Measurements from ENCODE around the gene POGLUT2.

The POGLUT2 gene
- total RNA-seq, result 1.3 reads per million

DNA sequence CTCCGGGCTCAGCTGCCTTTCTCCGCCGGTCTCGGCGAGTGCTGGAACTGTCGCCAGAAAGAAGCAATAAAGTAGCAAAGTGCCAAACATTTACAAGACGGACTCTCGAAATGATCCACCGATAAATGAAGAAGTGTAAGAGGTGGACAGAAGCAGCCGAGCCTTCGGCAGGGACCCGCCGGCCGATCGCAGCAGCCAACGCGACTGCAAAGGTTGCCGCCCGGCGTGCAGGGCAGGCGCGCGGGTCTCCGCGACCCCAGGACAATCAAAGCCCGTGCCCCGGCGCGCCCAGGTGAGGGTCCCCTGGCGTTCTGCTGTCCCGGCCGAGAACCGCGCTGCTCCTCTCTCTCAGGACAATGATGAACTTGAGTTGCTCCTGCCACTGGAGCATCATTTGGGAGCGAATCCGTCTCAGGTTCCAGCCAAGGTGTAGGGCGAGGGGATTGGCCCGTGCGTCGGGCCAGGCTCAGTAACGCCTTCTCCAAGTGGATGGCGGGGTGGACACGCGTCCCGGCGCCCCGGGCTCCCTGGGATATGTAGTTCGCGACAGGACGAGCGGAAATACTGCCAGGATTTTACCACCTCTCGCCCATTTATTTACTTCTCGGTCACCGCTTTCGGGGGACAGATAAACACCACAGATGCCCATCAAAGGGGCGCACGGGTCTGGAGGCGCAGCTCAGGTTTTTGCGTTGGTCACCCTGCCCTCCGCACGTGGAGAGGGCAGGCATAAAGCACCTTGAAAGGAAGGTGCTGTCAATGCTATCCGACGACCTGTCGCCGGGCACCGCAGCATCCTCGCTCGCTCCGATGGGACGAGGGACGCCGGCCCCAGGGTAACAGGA is at the start of gene POGLUT2, which contains the start of gene BIVM:
TSS of gene POGLUT2 (minus strand) at position 396 of the 845 bp plus-strand sequence. CDS start at position 90, 306 bp downstream.
TSS of gene BIVM (plus strand) at position 539 of the 845 bp plus-strand sequence. CDS start 8,149 bp downstream, outside the sequence.
- peak; percentile 76 for DNase-seq

DNA sequence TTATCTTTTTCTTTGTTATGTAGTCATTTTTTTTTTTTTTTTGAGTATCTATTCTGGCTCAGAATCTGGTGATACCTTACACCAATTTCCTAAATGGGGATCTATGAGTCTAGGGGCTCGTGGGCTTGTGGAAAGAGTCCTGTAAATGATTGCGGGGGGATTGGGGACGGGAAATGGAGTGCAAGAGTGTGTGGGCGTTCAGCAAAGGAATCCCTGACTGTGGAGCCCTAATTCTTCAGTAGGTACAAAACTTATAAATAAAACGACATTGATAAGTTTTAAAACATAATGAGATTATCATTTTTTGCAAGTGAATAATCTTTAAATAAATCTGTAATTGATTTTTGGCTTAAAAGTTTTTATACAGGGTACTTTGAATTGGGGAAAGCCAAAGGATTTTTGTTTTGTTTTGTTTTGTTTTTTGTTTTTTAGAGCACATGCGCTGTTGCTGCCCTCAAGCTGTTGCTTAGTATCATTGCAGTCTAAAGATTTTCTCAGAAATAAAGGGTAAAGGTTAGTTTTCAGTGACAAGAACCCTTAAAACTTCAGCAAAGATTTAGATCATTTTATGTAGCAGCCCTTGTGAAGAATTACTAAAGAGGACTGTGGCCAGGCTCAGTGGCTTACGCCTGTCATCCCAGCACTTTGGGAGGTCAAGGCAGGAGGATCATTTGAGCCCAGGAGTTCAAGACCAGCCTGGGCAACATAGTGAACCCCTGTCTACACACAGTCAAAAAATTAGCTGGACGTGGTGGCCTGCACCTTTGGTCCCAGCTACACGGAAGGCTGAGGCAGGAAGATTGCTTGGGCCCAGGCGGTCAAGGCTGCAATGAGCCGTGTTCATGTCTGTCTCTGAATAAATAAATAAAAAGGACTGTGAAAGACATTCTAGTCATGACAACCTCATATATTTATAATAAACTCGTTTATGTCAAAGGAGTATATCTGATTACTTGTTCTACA is 48.8 kb upstream of the POGLUT2 start:
- DNase-seq, result no peak

DNA sequence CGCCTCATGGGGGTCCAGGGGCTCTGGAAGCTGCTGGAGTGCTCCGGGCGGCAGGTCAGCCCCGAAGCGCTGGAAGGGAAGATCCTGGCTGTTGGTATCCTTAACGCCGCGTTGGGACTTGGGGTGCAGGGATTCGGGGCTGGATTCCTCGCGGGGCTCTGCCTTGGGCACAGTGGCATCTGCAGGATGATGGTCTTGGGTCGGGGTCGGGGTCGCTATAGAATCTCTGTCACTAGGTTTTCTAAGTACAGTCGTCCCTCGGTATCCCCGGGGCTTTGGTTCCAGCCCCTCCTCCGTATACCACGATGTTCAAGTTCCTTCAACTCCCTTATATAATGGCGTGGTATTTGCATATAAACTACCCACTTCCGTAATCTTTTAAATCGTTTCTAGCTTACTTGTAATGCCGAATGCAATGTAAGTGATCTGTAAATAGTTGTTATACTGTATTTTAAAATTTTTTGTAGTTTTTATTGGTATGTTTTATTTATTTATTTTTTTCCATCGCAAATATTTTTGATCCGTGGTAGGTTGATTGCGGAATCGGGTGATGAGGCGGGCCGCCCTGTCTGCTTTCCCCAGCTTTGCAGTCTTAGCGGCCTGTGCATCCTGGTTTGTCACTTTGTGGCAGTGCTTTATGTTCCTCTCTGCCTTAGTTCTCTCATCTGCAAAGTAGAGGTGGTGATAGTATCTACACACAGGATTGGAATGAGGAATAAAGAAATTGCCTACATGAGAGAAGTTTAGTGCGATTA is 47.7 kb upstream of the POGLUT2 start:
- DNase-seq, result peak; percentile 49

DNA sequence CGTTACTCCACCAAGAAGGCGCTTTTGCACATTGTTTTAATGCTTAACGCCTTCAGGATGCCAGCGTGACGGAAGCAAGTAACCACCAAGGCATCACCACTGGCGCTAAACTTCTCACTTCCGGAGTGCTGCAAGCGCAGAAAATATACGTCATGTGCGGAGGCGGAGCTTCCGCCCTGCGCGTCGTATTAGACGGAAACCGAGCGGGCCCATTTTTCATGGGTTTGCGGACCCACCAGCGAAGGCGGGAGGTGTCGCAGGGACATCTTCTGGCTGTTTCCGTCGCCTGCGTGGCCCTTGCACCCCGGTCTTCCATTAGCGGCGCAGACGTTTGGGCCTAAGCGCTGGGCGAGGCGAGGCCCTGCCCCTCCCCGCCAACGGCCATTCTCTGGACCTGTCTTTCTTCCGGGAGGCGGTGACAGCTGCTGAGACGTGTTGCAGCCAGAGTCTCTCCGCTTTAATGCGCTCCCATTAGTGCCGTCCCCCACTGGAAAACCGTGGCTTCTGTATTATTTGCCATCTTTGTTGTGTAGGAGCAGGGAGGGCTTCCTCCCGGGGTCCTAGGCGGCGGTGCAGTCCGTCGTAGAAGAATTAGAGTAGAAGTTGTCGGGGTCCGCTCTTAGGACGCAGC is 47.0 kb upstream of the POGLUT2 start, which contains the start of gene ERCC5:
TSS of gene ERCC5 (plus strand) at position 403 of the 631 bp plus-strand sequence. CDS start 235 bp downstream, outside the sequence.
- DNase-seq, result peak; percentile 93

- no peak for DNase-seq
These were observed 46.5 kb upstream of the POGLUT2 start for GRCh38 chr13:102845289-102845629.

- no peak for DNase-seq
These were observed 40.7 kb upstream of the POGLUT2 start for GRCh38 chr13:102839462-102839861.

DNA sequence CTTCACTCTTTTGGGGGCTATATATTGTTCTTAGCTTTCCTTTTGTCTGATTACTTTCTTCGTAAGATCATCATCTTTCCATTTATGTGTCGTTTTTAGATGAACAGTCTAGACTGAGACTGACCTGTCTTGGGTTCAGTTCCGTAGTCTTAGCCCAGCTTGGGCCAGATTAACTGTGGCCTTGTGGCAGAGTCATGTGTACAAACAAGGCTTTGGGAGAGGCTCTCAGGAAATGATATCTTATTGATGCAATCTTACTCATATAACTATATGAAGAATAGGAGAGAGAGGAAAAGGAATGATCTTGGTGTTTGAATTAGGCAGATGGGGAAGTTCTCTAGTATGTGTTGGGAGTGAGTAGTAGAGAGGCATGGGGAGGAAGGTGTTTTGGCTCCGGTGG is 40.2 kb upstream of the POGLUT2 start:
- no peak for DNase-seq

GRCh38 chr13:102838273-102838672 is 39.5 kb upstream of the POGLUT2 start:
- no peak for DNase-seq

DNA sequence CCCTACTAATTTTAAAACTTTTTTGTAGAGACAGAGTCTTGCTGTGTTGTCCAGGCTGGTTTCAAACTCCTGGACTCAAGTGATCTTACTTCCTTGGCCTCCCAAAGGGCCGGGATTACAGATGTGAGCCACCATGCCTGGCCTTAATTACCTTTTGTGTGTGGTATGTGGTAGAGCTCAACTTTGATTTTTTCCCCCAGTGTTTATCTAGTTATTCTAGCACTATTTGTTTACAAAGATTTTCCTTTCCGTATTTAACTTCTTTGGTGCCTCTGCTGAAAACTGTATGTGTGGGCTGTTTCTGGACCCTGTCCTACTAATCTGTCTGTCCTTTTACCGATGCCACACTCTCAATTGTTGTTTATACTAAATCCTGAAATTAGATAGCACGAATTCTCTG is 37.7 kb upstream of the POGLUT2 start:
- DNase-seq, result no peak

- DNase-seq, result no peak
These were observed 31.9 kb upstream of the POGLUT2 start for GRCh38 chr13:102830646-102831045.

- no peak for DNase-seq
These were observed 27.3 kb upstream of the POGLUT2 start for GRCh38 chr13:102825921-102826706.

DNA sequence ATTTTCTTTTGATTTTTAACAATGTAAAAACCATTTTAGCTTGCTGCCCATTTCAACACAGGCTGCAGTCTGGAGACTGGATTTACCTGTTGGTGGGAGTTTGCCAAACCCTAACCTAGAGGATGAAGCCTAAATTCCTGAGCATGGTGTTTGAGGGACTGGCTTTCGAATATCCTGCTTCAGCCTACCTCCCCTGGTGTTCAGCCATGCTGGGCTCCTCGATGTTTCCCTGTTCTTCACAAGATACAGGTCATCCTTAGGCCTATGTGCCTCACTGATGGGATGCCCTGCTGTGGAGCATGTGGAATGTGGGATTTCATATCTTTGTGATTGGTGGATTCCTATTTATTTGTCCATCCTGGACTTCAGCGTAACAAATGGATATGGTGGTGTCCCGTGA is 26.6 kb upstream of the POGLUT2 start:
- DNase-seq, result no peak

DNA sequence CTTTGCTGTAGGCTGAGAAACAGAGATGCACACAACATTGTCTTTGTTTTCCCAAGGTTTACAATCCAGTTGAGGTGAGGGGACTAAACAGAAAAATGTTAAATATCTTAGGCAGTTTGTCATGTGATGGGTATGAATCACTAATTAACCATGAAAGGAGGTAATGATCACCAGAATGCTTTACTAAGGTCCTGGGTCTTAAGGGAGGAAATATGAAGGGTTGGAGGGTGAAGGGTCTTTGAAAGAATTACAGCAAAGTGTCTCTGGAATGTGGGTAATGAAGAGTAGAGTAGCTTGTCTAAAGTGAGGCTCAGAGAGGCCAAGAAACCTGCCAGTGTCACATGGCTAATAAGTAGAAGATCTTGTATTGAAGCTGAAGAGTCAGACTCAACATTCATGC is 19.1 kb upstream of the POGLUT2 start:
- no peak for DNase-seq

GRCh38 chr13:102817241-102817640 is 18.5 kb upstream of the POGLUT2 start:
- DNase-seq, result no peak

- DNase-seq, result no peak
These were observed 17.9 kb upstream of the POGLUT2 start for GRCh38 chr13:102816708-102817107.

DNA sequence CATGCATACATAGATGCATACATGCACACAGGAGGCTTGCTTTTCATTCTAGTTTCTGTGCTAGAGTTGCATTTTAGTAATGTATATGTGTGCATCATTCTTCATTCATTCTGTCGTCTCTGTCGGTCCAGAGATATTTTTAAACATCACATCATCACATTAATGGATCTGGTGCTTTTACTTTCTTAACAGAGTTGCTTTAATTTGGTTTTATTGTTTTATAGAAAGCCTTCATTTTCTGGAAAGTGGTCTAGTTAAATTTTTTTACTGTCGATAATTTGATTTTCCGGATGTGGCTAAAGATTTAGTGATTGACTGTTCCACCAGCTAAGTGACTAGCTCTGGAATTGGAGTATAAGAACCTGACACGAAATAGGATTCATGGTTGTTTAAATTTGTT is 17.0 kb upstream of the POGLUT2 start:
- no peak for DNase-seq

- no peak for DNase-seq
These were observed 16.0 kb upstream of the POGLUT2 start for GRCh38 chr13:102814793-102815192.

DNA sequence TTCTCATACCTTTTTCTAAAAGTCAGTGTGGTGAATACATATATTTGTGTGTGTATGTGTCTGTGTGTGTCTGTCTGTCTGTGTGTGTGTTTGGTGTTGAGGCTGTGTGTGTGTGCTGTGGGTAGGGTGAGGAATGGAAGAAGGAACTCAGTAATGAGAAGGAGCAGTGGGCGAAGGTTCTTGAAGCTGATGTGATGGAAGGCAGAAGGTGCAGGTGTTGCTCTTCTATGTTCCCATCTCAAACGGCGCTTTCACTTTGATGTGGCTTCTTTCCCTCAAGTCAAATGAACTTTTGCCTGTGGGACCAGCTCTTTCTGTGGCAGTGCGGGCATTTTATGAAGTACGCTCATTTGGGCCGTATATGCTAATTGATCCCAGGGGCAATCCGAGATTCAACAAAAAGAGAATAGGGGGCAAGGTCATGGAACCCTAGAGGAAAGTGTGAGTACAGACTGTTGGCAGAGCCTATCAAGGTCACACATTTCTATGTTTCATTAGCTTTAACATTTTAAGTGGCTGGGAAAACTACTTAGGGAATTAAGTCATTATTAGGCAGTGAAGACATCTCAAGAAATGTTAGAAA is 15.3 kb upstream of the POGLUT2 start:
- no peak for DNase-seq

DNA sequence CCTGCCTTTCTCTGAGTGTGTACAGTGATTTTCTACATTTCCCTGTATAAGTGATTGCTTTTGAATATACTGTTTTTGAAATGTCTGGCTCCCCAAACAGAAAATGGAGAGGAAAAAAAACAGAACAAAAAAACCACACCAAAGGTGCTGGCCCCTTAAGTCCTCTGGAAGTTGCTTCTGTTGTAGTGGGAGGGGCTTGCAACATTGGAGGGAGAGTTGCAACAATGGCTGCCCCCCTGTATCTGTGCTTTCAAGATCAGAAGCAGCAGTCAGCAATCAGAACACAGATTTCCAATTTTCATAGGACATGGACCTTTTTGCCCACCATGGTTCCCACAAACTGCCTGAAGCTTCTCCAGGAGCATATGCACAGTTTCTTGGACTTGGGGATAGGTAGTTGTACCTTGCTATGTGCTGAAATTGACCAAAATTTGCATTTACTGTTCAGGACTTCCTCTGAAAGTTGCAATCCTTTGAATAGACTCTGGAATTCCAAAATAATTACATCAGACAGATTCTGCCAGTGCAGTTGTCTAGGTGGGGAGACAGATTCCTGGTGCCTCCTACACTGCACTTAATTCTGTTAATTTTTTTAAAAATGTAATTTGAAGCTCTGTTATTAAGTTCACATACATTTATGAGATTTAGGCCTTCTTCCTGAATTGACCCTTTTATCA is 14.0 kb upstream of the POGLUT2 start:
- no peak for DNase-seq

DNA sequence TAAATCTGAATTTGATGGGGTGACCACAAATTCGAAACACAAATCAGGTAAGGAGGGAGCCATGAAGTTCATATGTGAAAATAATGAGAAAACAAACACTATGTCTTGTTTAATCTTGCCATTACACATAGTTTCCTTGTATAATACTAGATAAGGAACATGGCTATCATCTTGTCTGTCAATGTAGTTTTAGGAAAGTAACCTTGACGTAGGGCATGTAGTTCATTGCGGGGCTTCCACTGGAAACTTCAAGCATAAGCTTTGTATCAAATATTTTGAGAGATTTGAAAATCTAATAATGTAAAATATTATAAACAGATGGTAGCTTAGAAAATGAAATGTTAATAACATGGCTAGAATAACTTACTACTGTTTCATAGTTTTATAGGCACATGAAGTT is 8.9 kb upstream of the POGLUT2 start:
- no peak for DNase-seq
